ENCODE measurements around the gene SLC1A2. TPM values are rescaled to one million over a fixed set of nuclear protein-coding genes. Genes with fewer than 3 reads are reported as not detected.

SLC1A2 gene
- total RNA-seq, 4 donors from 2014 or later = 0.05 to 1.2 (median 0.54) TPM

DNA sequence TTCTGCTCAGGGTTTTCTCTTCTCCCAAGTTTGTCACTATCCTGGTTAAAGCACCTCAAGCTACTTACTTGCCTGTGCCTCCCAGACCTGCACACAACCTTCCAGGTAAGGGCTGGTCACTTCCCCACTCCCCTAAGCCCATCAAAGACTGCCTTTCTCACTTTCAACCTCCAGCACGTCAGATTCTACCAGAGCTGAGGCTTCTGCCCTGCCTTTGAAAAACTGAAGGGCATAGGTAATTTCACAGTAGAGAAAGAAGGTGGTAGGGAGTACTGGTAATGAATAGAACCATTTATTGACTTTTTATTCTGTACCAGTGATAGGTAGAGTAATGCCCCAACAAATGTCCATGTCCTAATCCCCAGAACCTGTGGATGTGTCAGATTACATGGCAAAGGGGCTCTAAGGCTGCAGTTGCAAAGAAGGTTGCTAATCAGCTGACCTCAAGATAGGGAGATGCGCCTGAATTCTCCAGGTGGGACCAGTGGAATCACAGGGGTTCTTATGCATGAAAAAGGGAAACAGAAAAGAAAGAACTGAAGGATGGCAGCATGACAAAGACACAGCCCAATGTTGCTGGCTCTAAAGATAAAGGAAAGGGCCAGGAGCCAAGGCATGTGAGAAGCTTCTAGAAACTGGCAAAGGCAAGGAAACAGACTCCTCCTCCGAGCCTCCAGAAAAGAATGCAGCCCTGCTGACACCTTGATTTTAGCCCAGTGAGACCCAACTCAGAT lies 89.0 kb downstream of the SLC1A2 start:
- H3K27me3 ChIP-seq = no peaks in the 10 kb centered on the region
- no peak overlapping the region for H3K4me3 ChIP-seq (replicated peaks in 1 of 3)
- DNase-seq = no peak
- no peaks in the 10 kb centered on the region for H3K9me3 ChIP-seq
- H3K27ac ChIP-seq = no peak overlapping the region
- intact Hi-C loops (cut with DNase I) = no loop called here
- TF ChIP-seq, protein P1, sequence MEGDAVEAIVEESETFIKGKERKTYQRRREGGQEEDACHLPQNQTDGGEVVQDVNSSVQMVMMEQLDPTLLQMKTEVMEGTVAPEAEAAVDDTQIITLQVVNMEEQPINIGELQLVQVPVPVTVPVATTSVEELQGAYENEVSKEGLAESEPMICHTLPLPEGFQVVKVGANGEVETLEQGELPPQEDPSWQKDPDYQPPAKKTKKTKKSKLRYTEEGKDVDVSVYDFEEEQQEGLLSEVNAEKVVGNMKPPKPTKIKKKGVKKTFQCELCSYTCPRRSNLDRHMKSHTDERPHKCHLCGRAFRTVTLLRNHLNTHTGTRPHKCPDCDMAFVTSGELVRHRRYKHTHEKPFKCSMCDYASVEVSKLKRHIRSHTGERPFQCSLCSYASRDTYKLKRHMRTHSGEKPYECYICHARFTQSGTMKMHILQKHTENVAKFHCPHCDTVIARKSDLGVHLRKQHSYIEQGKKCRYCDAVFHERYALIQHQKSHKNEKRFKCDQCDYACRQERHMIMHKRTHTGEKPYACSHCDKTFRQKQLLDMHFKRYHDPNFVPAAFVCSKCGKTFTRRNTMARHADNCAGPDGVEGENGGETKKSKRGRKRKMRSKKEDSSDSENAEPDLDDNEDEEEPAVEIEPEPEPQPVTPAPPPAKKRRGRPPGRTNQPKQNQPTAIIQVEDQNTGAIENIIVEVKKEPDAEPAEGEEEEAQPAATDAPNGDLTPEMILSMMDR (IDR thresholded peaks at IDR 0.05) = no peak
- no peak for TF ChIP-seq POLR2A (IDR thresholded peaks at IDR 0.05)
- 75 to 91% methylated on average over 3 of the region's 3 CpGs for WGBS, 2 donors
- H3K36me3 ChIP-seq = no peaks in the 10 kb centered on the region
- no peaks in the 10 kb centered on the region for H3K4me1 ChIP-seq

DNA sequence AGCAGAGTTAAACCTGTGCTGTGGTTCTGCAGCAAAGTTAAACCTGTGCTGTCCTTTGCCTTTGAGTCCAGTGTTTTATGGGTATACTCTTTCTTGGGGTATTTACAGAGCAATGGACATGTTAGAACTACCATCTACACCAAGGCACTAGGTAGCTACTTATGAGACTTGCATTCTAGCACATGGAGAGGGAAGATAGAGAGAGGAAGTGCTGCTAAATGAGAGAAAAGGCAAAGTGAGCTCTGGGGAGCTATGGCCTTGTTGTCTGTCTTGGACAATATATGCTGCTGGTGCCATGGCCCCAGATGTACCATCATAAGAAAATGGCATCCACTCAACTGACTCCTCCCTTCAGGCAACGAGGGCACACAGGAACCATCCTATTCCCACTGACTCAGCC lies 91.5 kb downstream of the SLC1A2 start:
- Histone ChIP-seq H3K27me3 (no peaks in the 10 kb centered on the region), H3K4me1 (no peaks in the 10 kb centered on the region), H3K27ac (no peak overlapping the region), H3K4me3 (replicated peaks in 1 of 3) (no peak overlapping the region), H3K36me3 (no peaks in the 10 kb centered on the region), H3K9me3 (no peaks in the 10 kb centered on the region)
- intact Hi-C loops (cut with DNase I) = no loop called here
- DNase-seq = no peak
- TF ChIP-seq, protein P1 (IDR thresholded peaks at IDR 0.05) = no peak
- TF ChIP-seq POLR2A (IDR thresholded peaks at IDR 0.05) = no peak
- 69 to 100% methylated on average over 1 of the region's 1 CpG for WGBS, 2 donors

- Histone ChIP-seq H3K27ac (no peak overlapping the region), H3K4me3 (replicated peaks in 1 of 3) (no peak overlapping the region), H3K27me3 (no peaks in the 10 kb centered on the region), H3K4me1 (no peaks in the 10 kb centered on the region), H3K9me3 (no peaks in the 10 kb centered on the region), H3K36me3 (no peaks in the 10 kb centered on the region)
- WGBS, 2 donors = 90 to 93% methylated on average over 3 of the region's 3 CpGs
- TF ChIP-seq POLR2A (IDR thresholded peaks at IDR 0.05) = no peak
- TF ChIP-seq, protein P1 (IDR thresholded peaks at IDR 0.05) = no peak
- no peak for DNase-seq
- intact Hi-C loops (cut with DNase I) = no loop called here
Measured at GRCh38 chr11:35326266-35326879, 93.0 kb downstream of the SLC1A2 start.

GRCh38 chr11:35324981-35325380 lies 94.4 kb downstream of the SLC1A2 start:
- Histone ChIP-seq H3K4me1 (no peaks in the 10 kb centered on the region), H3K27ac (no peak overlapping the region), H3K36me3 (no peaks in the 10 kb centered on the region), H3K4me3 (replicated peaks in 1 of 3) (no peak overlapping the region), H3K27me3 (no peaks in the 10 kb centered on the region), H3K9me3 (no peaks in the 10 kb centered on the region)
- intact Hi-C loops (cut with DNase I) = no loop called here
- no peak for TF ChIP-seq POLR2A (IDR thresholded peaks at IDR 0.05)
- TF ChIP-seq, protein P1 (IDR thresholded peaks at IDR 0.05) = no peak
- DNase-seq = no peak
- 87 to 91% methylated on average over 3 of the region's 3 CpGs for WGBS, 2 donors

DNA sequence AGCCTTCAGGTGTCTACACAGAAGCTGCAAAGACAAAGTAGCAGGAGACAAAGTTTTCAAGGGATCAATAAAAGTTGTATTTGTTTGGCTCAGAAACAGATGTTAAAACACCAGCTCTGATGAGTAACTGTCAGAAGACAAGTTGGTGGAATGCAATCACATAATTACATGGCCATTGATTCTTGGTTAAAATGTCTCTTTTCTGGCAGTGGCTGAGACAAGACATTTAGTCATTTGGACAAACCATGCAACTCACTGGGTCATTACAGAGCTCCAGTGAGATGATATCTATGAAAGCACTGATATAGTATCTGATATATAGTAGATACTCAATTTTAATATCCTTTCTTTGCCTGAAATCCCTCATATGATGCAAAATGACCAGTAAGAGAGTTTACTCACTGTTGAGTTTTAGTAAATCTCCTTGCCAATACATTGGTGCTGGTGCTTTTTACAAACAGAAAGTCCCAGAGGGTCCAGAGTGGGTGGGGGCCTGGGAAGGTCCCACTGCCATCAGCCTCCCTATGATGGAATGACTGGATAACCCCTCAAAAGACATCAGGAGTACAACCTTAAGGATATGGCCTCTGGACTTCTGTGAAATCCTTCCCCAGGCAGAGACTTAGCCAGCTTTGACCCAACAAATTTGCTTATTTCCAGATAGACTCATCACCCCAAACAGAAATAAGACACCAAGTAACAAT lies 95.0 kb downstream of the SLC1A2 start:
- H3K36me3 ChIP-seq = no peaks in the 10 kb centered on the region
- TF ChIP-seq, protein P1 (IDR thresholded peaks at IDR 0.05) = no peak
- TF ChIP-seq POLR2A (IDR thresholded peaks at IDR 0.05) = no peak
- H3K4me3 ChIP-seq (replicated peaks in 1 of 3) = no peak overlapping the region
- DNase-seq = no peak
- no peaks in the 10 kb centered on the region for H3K9me3 ChIP-seq
- H3K27ac ChIP-seq = no peak overlapping the region
- no peaks in the 10 kb centered on the region for H3K27me3 ChIP-seq
- no peaks in the 10 kb centered on the region for H3K4me1 ChIP-seq
- intact Hi-C loops (cut with DNase I) = no loop called here

All from thyroid gland (tissue), 4 donors.